Gastrocnemius medialis (tissue), 4 donors: ENCODE results near the gene CCDC182.

ENCODE experiments used
- POLR2A ChIP-seq, 2 donors: fragments of 450-650 bp; IDR thresholded peaks; one replicate each; pipeline ENCODE4 v1.6.1; 2017; ENCODE audit warnings: antibody characterized with exemption in 2 of 2, mild to moderate bottlenecking in 2 of 2, moderate library complexity in 2 of 2
- TF ChIP-seq, protein P1 (sequence below), 5 experiments: fragments of 450-650 bp in 3 of 5; fragments of 200-600 bp in 2 of 5; sonication (generic) in 2 of 5; IDR thresholded peaks in 4 of 5; conservative IDR thresholded peaks in 1 of 5; 1 replicate in 4 of 5; 2 replicates in 1 of 5; pipeline ENCODE4 v1.5.1; 2016 to 2019; ENCODE audit warnings: antibody characterized with exemption in 5 of 5, mild to moderate bottlenecking in 3 of 5, moderate library complexity in 3 of 5

DNA sequence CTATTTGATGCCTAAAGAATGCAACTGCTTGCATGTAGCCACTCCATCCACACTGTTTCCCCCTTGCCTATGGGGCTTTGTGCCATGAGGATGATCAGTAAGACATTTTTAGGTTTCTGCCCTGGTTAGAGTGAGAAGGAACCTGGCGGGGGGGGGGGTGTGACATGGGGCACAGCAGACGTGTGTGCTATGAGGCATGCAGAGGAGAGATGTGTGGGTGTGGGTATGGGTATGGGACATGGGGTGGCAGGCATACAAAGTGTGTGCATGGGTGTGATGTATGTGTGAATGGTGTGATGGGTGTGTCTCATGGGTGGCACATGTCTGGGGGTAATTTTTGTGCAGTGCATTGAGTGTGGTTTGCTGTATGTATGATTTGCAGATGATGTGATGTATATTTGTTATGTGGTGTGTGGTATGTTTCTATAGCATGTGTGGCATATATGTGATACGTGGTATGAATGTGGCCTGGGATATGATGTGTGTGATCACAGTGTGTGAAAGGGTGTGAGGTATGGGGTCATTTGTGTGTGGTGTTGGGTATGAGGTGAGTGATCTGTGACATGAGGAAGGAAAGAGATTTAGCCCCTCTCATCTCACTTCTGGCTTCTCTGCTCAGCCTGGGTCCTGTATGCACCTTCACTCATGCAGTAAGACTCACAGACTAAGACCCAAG lies 14.9 kb downstream of the CCDC182 start:
- TF ChIP-seq, protein P1, sequence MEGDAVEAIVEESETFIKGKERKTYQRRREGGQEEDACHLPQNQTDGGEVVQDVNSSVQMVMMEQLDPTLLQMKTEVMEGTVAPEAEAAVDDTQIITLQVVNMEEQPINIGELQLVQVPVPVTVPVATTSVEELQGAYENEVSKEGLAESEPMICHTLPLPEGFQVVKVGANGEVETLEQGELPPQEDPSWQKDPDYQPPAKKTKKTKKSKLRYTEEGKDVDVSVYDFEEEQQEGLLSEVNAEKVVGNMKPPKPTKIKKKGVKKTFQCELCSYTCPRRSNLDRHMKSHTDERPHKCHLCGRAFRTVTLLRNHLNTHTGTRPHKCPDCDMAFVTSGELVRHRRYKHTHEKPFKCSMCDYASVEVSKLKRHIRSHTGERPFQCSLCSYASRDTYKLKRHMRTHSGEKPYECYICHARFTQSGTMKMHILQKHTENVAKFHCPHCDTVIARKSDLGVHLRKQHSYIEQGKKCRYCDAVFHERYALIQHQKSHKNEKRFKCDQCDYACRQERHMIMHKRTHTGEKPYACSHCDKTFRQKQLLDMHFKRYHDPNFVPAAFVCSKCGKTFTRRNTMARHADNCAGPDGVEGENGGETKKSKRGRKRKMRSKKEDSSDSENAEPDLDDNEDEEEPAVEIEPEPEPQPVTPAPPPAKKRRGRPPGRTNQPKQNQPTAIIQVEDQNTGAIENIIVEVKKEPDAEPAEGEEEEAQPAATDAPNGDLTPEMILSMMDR (IDR thresholded peaks at IDR 0.05 in 4 of 5, conservative IDR thresholded peaks at IDR 0.05 in 1 of 5): no peak
- TF ChIP-seq POLR2A (IDR thresholded peaks at IDR 0.05): no peak
